Right lobe of liver (tissue), 4 donors: ENCODE results near the gene SEMG2.

Source experiments
- CTCF ChIP-seq, 4 donors: fragments of 200-600 bp in 3 of 4; fragments of 450-650 bp in 1 of 4; IDR thresholded peaks; one replicate each; pipeline versions ENCODE4 v1.5.1 to v1.8.0; 2016 to 2022; ENCODE audit warnings: antibody characterized with exemption in 4 of 4, mild to moderate bottlenecking in 2 of 4
- POLR2A ChIP-seq: fragments of 450-650 bp; IDR thresholded peaks from one replicate; pipeline ENCODE4 v1.6.1; 2017; ENCODE audit warnings: antibody characterized with exemption, mild to moderate bottlenecking
- donor health status: DM: no; HTN: no; CAD: no.
- donor health status: DM: no; HTN: no; CAD: no.
- donor health status: DM: no; HTN: yes; CAD: no.

- TF ChIP-seq CTCF (IDR thresholded peaks at IDR 0.05) = no peak
- no peak for TF ChIP-seq POLR2A
Observed at GRCh38 chr20:45226287-45226686, 5.1 kb downstream of the SEMG2 start.
